Iris pigment epithelial cell (primary cell): ENCODE results near the gene PLXDC1.
A peak's percentile ranks its signal among the peaks of the same experiment; 100 is the strongest.
"Not testable (repeated sequence)": the region's sequence is repeated elsewhere in the genome, so short reads cannot be mapped to it uniquely, and the experiment has no call there.

ENCODE experiments used
- DNase-seq: peaks from one replicate; pipeline ENCODE4 v3.0.0-alpha.2; 2011; ENCODE audit warnings: low read depth

PLXDC1 gene

DNA sequence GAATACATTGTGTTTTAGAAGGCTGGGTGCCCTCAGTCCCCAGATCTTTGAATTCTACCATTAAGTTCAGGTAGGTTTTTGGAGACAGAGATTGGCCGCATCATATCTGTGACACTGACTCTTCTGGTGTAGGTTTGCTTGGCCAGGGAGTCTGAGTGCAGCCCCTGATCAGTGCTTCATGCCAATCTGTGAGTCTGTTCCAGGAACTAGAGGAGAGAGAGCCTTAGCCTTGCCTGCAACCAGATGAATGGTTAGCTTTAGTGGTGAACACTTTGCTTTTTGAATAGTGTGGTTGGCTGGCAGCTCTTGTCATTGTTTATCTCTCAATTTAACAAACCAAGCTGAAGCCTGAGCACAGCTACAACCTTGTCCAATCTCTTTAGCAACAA lies 87.8 kb downstream of the PLXDC1 start:
- no peak for DNase-seq

- peak; percentile 22 for DNase-seq
Measured at GRCh38 chr17:39062846-39063680, 88.4 kb downstream of the PLXDC1 start.

GRCh38 chr17:39058524-39058923 lies 92.9 kb downstream of the PLXDC1 start:
- no peak for DNase-seq

- no peak for DNase-seq
Measured at GRCh38 chr17:39057701-39058206, 93.7 kb downstream of the PLXDC1 start.

- no peak for DNase-seq
Measured at GRCh38 chr17:39054111-39054645, 97.3 kb downstream of the PLXDC1 start.

- DNase-seq, result not testable (repeated sequence)
Measured at GRCh38 chr17:39052423-39052822, 99.0 kb downstream of the PLXDC1 start.

GRCh38 chr17:39051001-39051585 lies 100.3 kb downstream of the PLXDC1 start:
- DNase-seq, result no peak

DNA sequence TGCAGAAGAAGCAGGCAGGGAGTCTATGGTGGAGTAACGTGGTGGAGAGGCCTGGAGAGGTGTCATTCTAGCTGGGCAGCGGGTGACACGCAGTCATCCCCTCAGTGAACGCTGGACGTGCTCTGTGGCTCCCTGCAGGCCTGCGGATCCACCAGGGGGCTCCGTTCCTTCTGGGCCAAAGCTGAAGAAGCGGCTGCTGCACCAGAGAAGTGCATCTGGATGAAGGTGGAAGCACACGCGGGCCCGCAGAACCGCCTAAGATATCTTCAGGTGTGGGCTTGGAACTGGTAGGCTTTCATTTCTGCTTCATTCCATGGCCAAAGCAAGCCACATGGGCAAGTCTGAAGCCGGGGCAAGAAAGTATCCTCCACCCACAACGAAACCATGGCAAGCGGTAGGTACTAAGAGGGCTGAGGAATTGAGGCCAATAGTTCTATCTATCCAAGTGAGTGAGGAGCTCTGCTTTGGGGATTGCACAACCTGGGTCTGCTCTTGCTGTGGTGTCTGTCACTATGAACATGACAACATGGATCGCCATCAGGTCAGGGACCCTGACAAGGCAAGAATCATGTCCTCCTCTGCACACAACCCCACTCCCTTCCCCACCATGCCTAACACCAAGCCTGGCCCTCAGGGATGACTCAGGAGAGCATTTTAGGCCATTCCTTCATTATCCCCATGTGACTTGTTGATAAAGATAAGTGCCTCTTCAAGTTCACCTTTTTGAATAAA lies 105.3 kb downstream of the PLXDC1 start:
- no peak for DNase-seq

DNA sequence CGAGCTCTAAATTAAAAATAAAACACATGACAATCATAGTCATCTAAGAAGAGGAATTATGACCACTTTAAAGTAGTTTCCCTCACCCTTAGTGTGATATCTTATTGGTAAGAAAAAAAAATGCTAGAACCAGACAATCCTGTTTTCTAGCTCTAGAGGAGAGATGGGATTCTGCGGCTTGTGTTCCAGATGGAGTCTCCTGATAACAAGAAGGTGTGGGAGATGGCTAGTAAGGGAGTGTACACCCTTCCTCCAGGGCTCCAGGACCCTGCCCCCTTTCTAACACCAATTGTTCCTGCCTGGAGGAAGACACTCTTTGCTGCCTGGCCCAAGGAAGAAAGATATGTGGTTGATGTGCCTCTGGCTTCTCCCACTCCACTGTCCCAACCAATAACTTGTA lies 115.4 kb downstream of the PLXDC1 start:
- no peak for DNase-seq

DNA sequence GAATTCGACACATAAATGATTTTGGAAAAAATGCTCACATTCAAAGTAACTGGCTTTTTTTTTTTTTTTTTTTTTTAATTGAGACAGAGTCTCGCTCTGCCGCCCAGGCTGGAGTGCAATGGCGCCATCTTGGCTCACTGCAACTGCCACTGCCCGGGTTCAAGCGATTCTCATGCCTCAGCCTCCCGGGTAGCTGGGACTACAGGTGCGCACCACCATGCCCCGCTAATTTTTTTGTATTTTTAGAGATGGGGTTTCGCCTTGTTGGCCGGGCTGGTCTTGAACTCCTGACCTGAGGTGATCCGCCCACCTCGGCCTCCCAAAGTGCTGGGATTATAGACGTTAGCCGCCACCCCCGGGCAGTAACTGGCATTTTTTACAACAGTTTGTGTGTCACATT lies 115.9 kb downstream of the PLXDC1 start:
- not testable (repeated sequence) for DNase-seq

DNA sequence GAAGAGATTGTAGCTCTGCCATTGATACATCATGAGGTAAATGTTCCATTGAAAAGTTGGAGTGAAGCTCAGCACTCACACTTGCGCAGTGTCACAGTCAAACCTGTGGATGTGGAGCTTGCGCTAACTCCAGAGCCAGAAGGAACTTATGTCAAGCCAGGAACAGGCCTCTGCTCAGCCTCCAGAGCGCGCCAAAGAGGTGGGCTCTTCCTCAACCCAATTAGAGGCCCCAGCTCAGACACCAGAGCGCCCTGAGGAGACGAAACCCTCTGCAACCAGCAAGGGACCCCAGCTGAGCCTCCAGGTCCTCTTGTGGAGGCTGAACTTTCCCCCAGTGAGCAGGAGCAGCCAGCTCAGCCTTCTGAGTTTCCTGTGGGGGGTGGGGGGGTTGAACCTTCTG lies 122.7 kb downstream of the PLXDC1 start:
- no peak for DNase-seq

DNA sequence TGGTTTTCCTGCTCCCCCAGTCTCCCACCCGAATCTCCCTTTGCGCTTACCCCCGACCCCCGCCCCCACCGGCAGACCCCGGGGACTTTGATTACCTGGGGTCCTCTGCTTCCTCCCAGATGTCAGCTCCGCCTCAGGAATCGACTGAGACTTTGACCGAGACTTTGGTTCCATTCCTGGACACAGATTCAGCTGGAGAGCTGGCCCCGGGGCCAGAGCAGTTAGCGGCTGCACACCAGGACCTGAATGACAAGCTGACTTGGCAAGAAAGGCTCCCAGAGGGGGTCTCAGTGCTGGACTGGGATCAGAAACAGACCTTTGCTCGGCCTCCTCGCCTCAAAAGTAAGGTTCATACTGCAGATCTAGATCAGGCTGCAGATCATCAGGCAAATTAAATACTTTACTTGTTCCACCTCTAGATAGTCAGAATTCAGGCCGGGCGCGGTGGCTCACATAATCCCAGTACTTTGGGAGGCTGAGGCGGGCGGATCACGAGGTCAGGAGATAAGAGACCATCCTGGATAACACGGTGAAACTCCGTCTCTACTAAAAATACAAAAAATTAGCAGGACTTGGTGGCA lies 123.9 kb downstream of the PLXDC1 start:
- DNase-seq, result no peak

DNA sequence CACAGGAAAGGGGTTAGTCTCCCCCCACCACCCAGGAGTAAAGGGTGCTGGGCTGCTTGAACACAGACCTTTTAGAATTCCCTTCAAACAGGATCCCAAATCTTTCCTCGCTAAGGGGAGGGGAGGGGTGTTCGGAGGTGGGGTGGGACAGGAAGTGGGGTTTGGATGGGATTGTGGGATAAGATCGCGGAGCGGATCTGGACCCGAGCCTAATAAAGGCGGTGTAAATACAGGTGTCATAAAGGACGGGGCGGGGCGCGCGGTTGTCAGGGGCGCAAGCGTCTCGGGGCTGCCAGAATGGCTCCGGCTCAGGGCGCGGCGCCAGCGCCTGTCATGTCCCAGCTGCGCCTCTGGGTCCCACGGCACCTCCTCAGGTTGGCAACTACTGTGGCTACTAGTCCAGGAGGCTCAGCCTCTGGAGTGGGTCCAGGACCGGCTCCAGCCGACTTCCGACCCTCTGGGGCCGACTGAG lies 124.4 kb downstream of the PLXDC1 start:
- DNase-seq, result no peak

- not testable (repeated sequence) for DNase-seq
Measured at GRCh38 chr17:39026346-39026745, 125.1 kb downstream of the PLXDC1 start.

GRCh38 chr17:39022924-39023323 lies 128.5 kb downstream of the PLXDC1 start:
- no peak for DNase-seq

DNA sequence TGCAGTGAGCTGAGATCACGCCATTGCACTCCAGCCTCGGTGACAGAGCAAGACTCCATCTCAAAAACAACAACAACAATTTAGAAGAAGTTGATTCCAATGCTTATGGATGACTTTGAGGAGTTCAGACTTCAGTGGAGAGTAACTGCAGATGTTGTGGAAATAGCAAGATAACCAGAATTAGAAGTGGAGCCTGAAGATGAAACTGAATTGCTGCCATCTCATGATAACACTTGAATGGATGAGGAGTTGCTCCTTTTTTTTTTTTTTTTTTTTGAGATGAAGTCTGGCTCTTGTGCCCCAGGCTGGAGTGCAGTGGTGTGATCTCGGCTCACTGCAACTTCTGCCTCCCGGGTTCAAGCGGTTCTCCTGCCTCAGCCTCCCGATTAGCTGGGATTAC lies 131.4 kb downstream of the PLXDC1 start:
- DNase-seq, result not testable (repeated sequence)

- DNase-seq, result peak; percentile 29
Measured at GRCh38 chr17:39018267-39019134, 132.9 kb downstream of the PLXDC1 start.

DNA sequence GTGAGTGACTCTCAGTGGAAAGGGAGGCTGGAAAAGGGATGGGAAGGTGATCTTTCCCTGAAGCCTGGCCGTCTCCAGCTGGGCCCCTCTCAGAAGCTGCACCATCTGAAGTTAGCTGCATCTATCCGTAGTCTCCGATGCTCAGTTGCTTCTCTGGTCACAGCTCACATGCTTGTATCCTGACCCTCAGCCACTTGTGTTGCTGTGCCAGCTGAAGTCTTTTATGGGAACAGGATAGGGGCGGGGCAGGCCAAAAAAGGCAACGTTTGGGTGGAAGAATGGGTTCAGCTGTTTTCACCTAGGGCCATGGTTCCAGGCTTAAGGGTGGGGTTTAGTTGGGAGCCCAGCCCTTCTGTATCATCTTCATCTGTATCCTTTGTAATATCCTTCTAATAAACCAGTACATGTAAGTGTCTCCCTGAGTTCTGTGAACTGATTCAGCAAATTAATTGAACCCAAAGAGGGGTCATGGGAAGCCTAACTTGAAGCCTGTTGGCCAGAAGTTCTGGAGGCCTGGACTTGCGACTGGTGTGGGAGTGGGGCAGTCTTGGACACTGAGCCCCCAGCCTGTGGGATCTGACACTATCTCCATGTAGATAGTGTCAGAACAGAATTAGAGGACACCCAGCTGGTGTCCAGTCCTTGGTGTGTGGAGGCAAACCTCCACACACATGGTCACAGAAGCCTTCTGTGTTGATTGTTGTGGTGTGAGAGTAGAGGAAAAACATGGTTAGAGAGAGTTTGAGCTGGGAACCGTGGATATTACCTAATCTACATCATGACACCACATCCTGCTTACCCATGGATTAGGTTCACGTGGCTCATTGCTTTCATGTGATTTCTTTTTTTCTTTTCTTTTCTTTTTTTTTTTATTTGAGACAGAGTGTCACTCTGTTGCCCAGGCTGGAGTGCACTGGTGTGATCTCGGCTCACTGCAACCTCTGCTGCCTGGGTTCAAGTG lies 135.0 kb downstream of the PLXDC1 start:
- DNase-seq, result peak; percentile 76

- no peak for DNase-seq
Measured at GRCh38 chr17:39015546-39015935, 135.9 kb downstream of the PLXDC1 start.
